Adrenal gland (tissue), 5 donors: ENCODE data around the gene DCLK2.

Experiments
- CTCF ChIP-seq, 6 experiments: fragments of 450-650 bp in 4 of 6; fragments of 200-600 bp in 2 of 6; sonication (generic) in 1 of 6; IDR thresholded peaks; 1 replicate in 5 of 6; 2 replicates in 1 of 6; pipeline versions ENCODE4 v1.5.1 to v1.8.0; 2016 to 2021; ENCODE audit warnings: antibody characterized with exemption in 6 of 6, mild to moderate bottlenecking in 2 of 6, moderate library complexity in 1 of 6
- POLR2A ChIP-seq, 2 donors: fragments of 450-650 bp; IDR thresholded peaks; one replicate each; pipeline ENCODE4 v1.6.1; 2017; ENCODE audit warnings: antibody characterized with exemption in 2 of 2, mild to moderate bottlenecking in 2 of 2, moderate library complexity in 1 of 2
- donor health status: DM: no; HTN: no; CAD: no.

GRCh38 chr4:150176547-150176946 lies 98.3 kb downstream of the DCLK2 start:
- TF ChIP-seq POLR2A (IDR thresholded peaks at IDR 0.05) (no peak), CTCF (IDR thresholded peaks at IDR 0.05) (no peak)
